Stimulated activated CD8-positive, alpha-beta memory T cell treated with anti-CD3 and anti-CD28 coated beads, Interleukin-15, amount 100 ng/mL, for 4 hours (primary cell): Measurements from ENCODE around the gene ITGBL1.

Experiments used
- DNase-seq, 2 donors: peaks; one replicate each; pipeline ENCODE4 v3.0.0-alpha.2; 2020; ENCODE audit warnings: low read depth in 2 of 2

Gene ITGBL1

GRCh38 chr13:101626925-101627555 is 174.6 kb downstream of the ITGBL1 start:
- DNase-seq = no peak

DNA sequence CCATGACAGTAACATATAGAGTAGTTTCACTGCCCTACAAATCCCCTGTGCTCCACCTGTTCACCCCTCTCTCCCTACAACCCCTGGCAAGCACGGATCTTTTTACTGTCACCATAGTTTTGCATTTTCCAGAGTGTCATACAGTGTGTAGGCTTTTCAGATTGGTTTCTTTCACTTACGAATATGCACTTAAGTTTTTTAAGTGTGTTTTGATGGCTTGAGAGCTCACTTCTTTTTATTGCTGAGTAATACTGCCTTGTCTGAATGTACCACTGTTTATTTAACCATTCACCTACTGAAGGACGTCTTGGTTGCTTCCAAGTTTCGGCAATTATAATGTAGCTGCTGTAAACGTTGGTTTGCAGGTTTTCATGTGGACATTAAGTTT is 175.1 kb downstream of the ITGBL1 start:
- DNase-seq = no peak

DNA sequence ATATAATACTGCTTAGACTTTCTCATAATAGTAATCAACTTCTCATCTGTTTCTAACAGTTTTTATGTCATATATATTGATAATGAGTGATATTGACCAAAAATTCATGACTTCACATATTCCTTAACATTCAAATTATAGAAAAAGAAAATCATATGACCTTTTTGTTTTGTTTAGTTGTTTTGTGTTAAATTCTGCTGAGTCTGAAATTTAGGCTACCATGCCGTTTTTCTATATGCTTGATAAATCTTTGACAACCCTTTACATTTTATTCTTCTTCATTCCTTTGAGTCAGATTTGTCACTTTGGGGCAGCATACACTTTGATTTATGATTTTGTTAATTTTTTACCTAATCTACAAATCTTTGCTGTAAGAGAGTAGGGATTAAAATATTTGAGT is 176.4 kb downstream of the ITGBL1 start:
- DNase-seq = no peak

GRCh38 chr13:101631395-101631794 is 178.9 kb downstream of the ITGBL1 start:
- DNase-seq = no peak

GRCh38 chr13:101634142-101634541 is 181.7 kb downstream of the ITGBL1 start:
- no peak for DNase-seq

GRCh38 chr13:101639711-101640110 is 187.2 kb downstream of the ITGBL1 start:
- DNase-seq = no peak

DNA sequence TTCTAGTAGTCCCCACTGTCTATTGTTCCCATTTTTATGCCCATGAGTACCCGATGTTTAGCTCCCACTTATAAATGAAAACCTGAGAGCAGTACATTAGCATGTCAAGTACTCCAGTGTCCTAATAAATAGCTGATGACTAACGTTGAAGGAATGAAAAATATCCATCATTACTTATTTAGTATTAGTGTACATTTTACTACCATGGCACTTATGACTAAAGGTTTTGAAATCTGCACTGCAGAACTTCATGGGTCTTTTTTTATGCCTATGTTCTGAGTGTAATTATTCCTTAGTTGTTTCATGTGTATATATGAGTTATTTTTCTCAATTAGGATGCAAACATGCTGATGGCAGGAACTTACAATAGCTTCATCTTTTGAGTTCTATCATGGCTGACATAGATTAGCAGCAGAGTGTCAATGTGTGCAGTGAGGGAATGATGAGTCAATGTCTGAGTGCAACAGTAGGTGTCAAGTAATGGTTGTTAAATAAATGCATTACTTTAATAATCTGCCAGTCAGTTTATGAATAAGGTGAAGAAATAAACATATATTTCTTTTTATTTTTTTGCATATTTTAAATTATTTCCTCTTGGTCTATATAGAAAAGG is 188.4 kb downstream of the ITGBL1 start:
- DNase-seq = no peak

DNA sequence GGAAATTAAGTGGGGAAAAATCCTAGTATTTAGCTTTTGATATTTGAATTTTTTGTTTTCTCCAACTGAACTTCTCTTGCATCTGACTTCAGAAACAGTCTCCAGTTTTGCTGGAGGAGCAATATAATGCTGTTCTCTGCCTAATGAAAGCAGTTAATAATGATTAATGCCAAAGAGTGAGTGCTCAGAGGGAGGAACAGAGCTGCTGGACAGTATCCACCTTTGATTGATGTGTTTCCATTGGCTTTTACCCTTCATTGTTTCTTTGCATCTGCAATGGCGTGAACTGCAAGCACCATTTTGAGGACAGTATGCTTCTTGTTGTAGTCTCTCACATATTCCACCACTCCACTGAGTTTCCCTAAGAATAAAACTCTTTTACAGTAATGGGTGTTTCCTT is 193.4 kb downstream of the ITGBL1 start:
- no peak for DNase-seq

- no peak for DNase-seq
These were observed 195.3 kb downstream of the ITGBL1 start for GRCh38 chr13:101647760-101648159.

DNA sequence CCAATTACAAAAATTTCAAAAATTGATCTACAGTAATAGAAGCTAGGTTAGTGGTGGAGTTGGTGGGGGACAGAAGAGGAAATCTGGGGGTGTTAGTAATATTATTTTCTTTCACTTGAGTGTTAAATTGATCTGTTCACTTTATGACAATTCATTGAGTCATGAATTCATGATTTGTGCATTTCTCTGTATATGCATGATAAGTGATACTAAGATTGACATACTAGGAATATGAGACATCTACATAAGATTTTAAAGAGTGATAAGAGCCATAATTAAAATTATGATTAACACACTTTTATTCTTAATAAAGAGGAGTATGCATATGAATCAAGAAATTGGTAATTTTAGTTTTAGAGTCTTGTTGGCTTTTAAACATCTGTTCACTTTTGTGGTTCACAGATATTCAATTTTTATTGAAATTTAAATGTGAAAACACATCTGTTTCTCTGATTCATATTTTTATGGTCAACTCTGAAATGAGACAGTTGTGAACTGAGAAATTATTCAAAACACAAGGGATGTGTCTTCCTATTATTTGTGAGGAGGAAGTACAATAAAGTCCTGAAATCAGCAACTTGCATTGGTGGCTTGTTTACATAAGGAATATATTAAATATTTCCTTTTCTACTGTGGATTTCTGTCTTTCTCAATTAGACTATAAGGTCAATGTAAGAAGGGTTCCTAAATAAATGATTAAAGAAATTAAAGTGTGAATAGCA is 196.5 kb downstream of the ITGBL1 start:
- DNase-seq = no peak

- no peak for DNase-seq
These were observed 197.1 kb downstream of the ITGBL1 start for GRCh38 chr13:101649488-101650126.

GRCh38 chr13:101654883-101655282 is 202.4 kb downstream of the ITGBL1 start:
- DNase-seq = no peak

DNA sequence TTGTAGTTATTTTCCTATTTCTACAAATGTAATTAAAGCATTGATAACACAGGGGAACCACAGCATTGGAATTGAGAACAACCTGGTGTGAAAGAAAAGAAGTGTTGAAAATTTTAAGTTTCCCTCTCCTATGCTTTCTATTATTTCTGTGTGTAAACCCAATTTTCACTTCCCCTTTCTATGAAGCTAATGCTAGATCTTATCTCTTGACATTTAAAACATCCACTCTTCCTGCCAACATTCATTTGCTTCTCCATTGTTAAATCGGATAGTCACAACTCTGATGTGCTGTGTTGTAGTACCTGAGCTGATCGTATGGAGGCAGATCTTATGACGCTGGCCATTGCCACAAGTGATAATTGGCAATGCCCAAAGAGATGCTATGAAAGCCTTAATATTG is 203.0 kb downstream of the ITGBL1 start:
- no peak for DNase-seq

DNA sequence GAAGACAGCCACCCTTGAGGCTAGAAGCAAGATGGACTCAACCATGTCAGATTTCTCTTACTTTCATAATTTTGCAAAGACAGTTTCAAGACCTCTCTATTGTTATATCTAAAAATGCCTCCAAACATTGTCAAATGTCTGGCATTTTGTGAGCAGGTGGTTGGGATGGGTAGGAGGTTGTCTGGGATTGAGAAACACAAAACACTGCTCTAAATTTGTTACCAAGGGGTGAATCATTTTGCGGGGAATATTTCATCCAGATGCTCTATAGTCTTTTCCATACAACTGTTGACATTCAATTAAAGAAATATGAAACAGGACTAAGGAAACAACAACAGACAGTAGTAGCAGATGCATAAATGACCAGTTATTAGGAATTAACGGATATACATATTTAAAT is 208.2 kb downstream of the ITGBL1 start:
- no peak for DNase-seq

DNA sequence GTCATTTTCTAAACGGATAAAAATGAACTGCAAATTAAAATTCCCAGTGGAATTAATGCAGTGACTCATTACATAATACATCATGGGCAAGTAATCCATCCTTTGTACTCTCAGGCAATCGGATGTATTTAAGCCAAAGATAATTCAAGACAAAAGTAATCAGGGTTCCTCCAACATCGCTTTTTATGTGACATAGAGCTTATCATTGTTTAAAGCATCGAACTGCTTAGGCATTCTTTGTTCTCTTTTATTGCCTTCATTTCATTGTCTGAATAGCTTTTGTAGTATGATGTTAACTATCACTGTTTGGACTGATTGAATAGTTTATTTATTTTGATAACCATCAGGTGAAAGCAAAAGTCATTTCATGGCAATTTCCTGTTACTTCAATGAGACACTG is 209.4 kb downstream of the ITGBL1 start:
- DNase-seq = no peak

DNA sequence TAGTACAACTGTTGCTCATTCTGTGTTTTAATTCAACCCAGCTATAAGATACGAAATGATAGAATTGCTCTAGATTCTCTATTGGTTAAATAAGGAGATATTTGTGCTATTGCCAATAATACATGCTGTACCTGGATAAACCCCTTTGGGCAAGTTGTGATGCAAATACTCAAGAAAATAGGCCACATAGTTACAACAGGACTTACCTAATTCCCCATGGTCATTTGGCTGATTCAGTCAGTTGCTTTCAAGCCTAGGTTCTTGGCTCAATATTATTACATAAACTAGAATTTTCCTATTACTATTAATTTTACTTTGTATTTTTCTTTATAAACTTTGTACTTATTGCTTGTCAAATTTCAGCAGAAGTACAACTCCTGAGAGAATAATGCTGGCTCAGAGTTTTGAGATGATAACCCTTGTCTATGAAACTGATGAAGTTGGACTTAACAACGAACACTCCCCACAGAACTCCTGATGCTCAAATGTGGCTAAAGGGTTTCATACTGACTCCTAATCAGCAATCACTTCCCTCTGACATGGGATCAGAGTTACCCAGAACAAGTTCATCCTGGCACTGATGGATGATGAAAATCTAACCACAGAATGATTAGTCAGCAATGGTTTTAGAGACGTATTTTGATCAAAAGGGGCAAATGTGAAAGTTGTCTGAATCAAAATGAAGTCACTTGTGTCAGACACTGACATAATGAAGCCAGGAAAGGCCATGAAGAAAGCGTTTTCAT is 221.1 kb downstream of the ITGBL1 start:
- DNase-seq = no peak

- no peak for DNase-seq
These were observed 229.4 kb downstream of the ITGBL1 start for GRCh38 chr13:101681834-101682233.

- no peak for DNase-seq
These were observed 233.5 kb downstream of the ITGBL1 start for GRCh38 chr13:101686003-101686402.

DNA sequence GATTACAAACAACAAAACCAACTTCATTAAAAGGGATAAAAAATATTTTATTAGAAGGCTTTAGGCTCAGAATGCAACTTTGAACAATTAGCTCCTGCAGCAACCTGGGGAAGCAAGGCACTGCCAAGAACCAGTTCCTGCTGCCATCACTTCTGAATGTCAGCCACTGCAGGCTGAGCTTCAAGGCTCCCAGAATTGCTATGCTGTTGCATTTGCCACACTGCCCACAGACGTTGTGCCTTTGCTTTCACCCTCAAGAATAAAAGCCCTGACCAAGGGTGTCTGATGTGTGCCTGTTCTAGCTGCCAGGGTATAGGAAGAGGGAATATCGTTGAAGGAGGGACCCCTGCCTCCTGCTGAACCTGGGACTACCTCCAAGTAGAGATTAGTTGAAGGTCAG is 238.4 kb downstream of the ITGBL1 start:
- DNase-seq = no peak

DNA sequence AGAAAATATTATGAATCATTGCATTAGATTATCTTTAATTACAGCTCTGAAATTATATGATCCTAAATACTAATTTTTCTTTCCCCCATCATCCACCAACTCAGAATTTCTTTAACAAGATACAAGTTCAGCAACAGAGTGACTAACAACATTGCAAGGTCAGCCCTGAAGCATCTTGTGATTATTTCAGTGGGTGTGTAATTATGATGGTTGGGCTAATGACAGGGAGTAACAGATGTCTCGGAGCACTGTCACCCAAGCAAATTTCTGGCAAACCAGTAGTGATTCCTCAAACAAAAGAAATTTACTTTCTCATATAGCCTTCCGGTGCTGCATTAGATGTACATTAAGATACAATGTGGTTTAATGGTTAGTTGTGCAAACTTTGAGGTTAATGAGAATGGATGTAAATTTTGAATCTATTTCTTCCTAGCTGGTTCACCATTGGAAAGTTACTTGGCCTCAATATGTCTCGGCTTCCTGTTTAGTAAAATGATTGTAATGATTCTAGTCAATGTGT is 238.9 kb downstream of the ITGBL1 start:
- no peak for DNase-seq

DNA sequence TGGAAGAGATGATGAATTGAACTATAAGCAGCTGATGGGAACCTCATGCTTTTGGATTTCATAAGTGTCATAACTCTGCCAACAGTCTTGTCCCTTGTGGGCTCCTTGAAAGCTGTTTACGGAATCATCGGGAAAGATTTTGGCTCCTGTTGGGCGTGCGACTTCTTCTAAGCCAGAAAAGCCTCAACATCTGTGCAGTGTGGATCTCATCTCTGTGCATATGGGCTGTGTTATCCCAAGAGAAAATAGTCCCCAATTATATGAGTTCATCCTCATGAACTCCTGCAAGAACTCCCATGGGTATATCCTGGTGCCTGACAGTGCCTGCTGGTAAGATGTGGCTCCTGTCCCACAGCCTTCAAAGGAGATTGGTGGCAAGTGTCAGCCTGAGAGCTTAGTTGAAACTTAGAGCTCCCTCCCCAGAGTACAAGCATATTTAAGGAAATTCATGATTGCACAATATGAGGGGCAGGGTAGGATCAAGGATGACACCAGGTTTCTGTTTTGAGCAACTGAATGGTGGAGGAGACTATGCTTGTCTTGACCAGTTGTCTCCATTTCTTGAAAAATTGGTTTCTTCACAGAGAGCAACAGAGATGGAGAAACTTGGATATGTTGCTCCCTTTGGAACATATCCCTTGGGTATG is 243.5 kb downstream of the ITGBL1 start:
- DNase-seq = no peak
